GM18870 (cell line): ENCODE data around the gene ANKRD60.

Experiments
- ATAC-seq: cut with Tn5 transposase; IDR thresholded peaks from one replicate; pipeline ENCODE4 v1.9.1; 2021; ENCODE audit warnings: moderate library complexity; ENCODE audit not compliant: unreplicated experiment

The ANKRD60 gene

GRCh38 chr20:58196402-58197184 is 31.9 kb downstream of the ANKRD60 start:
- no peak for ATAC-seq

- no peak for ATAC-seq
These were observed 33.4 kb downstream of the ANKRD60 start for GRCh38 chr20:58195047-58195446.

GRCh38 chr20:58194175-58194791 is 34.2 kb downstream of the ANKRD60 start:
- ATAC-seq = no peak

GRCh38 chr20:58192567-58192966 is 35.9 kb downstream of the ANKRD60 start:
- ATAC-seq = no peak

- no peak for ATAC-seq
These were observed 36.4 kb downstream of the ANKRD60 start for GRCh38 chr20:58192065-58192464.

- ATAC-seq = no peak
These were observed 39.9 kb downstream of the ANKRD60 start for GRCh38 chr20:58188527-58188926.

- ATAC-seq = no peak
These were observed 43.5 kb downstream of the ANKRD60 start for GRCh38 chr20:58184984-58185383.

- no peak for ATAC-seq
These were observed 44.4 kb downstream of the ANKRD60 start for GRCh38 chr20:58184063-58184462.

GRCh38 chr20:58182521-58183140 is 45.8 kb downstream of the ANKRD60 start:
- no peak for ATAC-seq

- no peak for ATAC-seq
These were observed 48.9 kb downstream of the ANKRD60 start for GRCh38 chr20:58179432-58180099.

- no peak for ATAC-seq
These were observed 49.4 kb downstream of the ANKRD60 start for GRCh38 chr20:58179083-58179431.

GRCh38 chr20:58177799-58178198 is 50.7 kb downstream of the ANKRD60 start:
- no peak for ATAC-seq

GRCh38 chr20:58175836-58176235 is 52.6 kb downstream of the ANKRD60 start:
- no peak for ATAC-seq

- ATAC-seq = no peak
These were observed 53.0 kb downstream of the ANKRD60 start for GRCh38 chr20:58175425-58175824.

GRCh38 chr20:58174708-58175280 is 53.7 kb downstream of the ANKRD60 start:
- no peak for ATAC-seq

GRCh38 chr20:58173930-58174707 is 54.3 kb downstream of the ANKRD60 start:
- no peak for ATAC-seq

- no peak for ATAC-seq
These were observed 55.4 kb downstream of the ANKRD60 start for GRCh38 chr20:58173091-58173490.

- ATAC-seq = no peak
These were observed 56.5 kb downstream of the ANKRD60 start for GRCh38 chr20:58171796-58172425.

- ATAC-seq = no peak
These were observed 59.0 kb downstream of the ANKRD60 start for GRCh38 chr20:58169450-58169849.

- no peak for ATAC-seq
These were observed 59.6 kb downstream of the ANKRD60 start for GRCh38 chr20:58168843-58169242.
